Measurements from ENCODE around the gene RASL12. TPM values are rescaled to one million over a fixed set of nuclear protein-coding genes. Genes with fewer than 3 reads are reported as not detected.

The RASL12 gene
- total RNA-seq, 6 donors from 2014 or later = 12.8 to 49.9 (median 24.9) TPM

DNA sequence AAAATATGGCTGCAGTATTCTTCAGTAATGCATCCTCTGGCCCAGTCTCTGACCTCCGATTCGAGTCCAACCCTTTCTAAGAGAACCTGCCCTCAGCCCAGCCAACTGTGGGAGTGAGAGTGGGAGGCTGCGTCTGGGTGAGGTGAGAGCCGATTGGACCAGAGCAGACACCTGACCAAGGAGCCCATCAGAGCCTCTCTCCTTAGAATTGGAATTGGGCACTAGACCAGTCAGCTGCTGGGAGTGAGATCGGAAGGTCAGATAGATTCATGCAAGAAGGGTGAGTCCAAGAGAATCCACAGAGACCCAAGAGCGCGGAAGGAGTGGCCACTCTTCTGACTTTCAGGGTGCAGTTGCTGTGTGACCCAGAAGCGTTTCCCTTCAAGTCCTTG lies 10.2 kb downstream of the RASL12 start:
- Histone ChIP-seq H3K27ac (peak overlapping the region in 2 of 4 donors; percentile 8 to 35), H3K27me3 (no peaks in the 10 kb centered on the region)

DNA sequence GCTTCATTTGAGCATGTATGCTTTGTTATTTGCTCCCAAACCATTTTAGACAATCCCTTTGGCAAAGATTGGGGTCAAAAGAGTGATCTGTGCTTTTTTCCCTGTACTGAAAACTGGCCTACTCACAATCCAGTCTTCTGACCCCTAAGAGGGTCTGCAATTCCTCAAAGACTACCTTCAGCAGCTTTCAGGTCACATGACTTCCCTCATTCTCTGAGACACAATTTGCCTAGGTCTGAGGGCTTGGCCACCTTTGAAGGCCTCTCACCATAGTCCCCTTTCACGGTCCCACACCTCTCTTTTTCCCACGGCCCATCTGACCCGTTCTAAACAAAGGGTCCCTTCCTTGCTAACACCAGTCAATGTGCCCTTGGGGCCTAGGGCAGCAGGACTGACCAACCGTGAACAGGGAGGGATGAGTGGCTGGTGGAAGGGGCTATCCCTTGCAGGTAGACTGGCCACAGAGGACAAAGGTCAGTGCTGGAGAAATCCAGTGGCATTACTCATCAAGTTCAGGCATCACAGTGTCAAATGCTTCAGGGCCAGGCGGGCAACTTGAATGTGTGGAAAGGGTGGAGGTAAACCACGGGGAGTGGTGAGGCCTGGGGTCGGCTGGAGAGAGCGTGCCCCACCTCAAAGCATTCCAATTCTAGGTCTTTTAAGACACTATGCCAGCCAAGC lies 10.8 kb downstream of the RASL12 start:
- WGBS, 2 donors = 83 to 84% methylated on average over 7 to 8 of the region's 8 CpGs
- H3K4me1 ChIP-seq = peaks cover 3 to 13% (median 7%) of the 10 kb centered on the region in 4 donors
- peaks cover 0 to 8% (median 1%) of the 10 kb centered on the region in 4 donors for H3K36me3 ChIP-seq
- H3K27me3 ChIP-seq = no peaks in the 10 kb centered on the region
- peak overlapping the region in 2 of 4 donors; percentile 18 to 37 for H3K27ac ChIP-seq
- DNase-seq (no peak), ATAC-seq (ENCODE audit: low FRiP score in 2 of 2) (no peak)
- TF ChIP-seq EP300 (IDR thresholded peaks at IDR 0.05) = no peak
- TF ChIP-seq CTCF (IDR thresholded peaks at IDR 0.05) = no peak
- no peak for TF ChIP-seq POLR2AphosphoS5 (IDR thresholded peaks at IDR 0.05)
- no peak for TF ChIP-seq POLR2A (IDR thresholded peaks at IDR 0.05)
- no peaks in the 10 kb centered on the region for H3K9me3 ChIP-seq
- H3K4me3 ChIP-seq = no peak overlapping the region

More for the DNA sequence above, 10.2 kb downstream of the RASL12 start:
- DNase-seq = no peak
- Histone ChIP-seq H3K4me3 (no peak overlapping the region), H3K4me1 (peaks cover 3 to 13% (median 7%) of the 10 kb centered on the region in 4 donors), H3K36me3 (peaks cover 0 to 8% (median 1%) of the 10 kb centered on the region in 4 donors), H3K9me3 (no peaks in the 10 kb centered on the region)
- no peak for ATAC-seq (ENCODE audit: low FRiP score in 2 of 2)
- 88 to 97% methylated on average over 8 of the region's 8 CpGs for WGBS, 2 donors
- TF ChIP-seq POLR2A (IDR thresholded peaks at IDR 0.05) = no peak
- TF ChIP-seq CTCF (IDR thresholded peaks at IDR 0.05) = no peak
- no peak for TF ChIP-seq EP300 (IDR thresholded peaks at IDR 0.05)
- TF ChIP-seq POLR2AphosphoS5 (IDR thresholded peaks at IDR 0.05) = no peak

DNA sequence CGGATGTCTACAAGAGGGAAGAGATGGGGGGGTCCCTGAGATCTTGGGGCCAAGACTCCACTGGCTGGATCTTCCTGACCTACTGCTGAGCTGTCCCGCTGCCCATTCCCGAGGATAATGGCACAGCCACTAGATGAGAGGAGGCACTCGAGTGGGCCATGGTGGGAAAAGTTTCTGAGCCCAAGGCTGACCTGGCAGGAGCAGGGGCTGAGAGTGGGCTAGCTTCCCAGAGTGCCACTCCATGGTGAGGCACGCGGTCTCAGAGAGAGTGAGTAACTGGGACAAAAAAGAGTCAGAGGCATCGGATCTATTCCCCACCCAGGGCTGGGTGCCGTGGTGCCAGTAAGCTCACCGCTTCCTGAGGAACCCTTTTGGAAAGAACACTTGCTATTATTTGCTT lies 11.7 kb downstream of the RASL12 start:
- Histone ChIP-seq H3K4me1 (peaks cover 2 to 13% (median 6%) of the 10 kb centered on the region in 4 donors), H3K9me3 (no peaks in the 10 kb centered on the region), H3K36me3 (peaks cover 0 to 8% (median 1%) of the 10 kb centered on the region in 4 donors), H3K27me3 (no peaks in the 10 kb centered on the region), H3K27ac (peak overlapping the region in 1 of 4 donors; percentile 40), H3K4me3 (no peak overlapping the region)
- DNase-seq (no peak), ATAC-seq (ENCODE audit: low FRiP score in 2 of 2) (no peak)
- no peak for TF ChIP-seq CTCF (IDR thresholded peaks at IDR 0.05)
- TF ChIP-seq POLR2AphosphoS5 (IDR thresholded peaks at IDR 0.05) = no peak
- TF ChIP-seq POLR2A (IDR thresholded peaks at IDR 0.05) = no peak
- TF ChIP-seq EP300 (IDR thresholded peaks at IDR 0.05) = no peak
- 76 to 85% methylated on average over 9 of the region's 9 CpGs for WGBS, 2 donors

GRCh38 chr15:65055201-65055870 lies 12.5 kb downstream of the RASL12 start:
- DNase-seq (no peak), ATAC-seq (ENCODE audit: low FRiP score in 2 of 2) (peak; percentile 7 to 41)
- 30 to 49% methylated on average over 4 to 6 of the region's 6 CpGs for WGBS, 2 donors
- Histone ChIP-seq H3K27ac (peak overlapping the region in 3 of 4 donors; percentile 28 to 53 (median 40)), H3K27me3 (no peaks in the 10 kb centered on the region), H3K36me3 (peaks cover 0 to 8% (median 1%) of the 10 kb centered on the region in 4 donors), H3K4me3 (no peak overlapping the region), H3K4me1 (peaks cover 1 to 14% (median 7%) of the 10 kb centered on the region in 4 donors), H3K9me3 (no peaks in the 10 kb centered on the region)
- no peak for TF ChIP-seq POLR2AphosphoS5 (IDR thresholded peaks at IDR 0.05)
- no peak for TF ChIP-seq POLR2A (IDR thresholded peaks at IDR 0.05)
- TF ChIP-seq EP300 (IDR thresholded peaks at IDR 0.05) = no peak
- no peak for TF ChIP-seq CTCF (IDR thresholded peaks at IDR 0.05)
